Endometrial microvascular endothelial cells (primary cell): ENCODE data around the gene ENOSF1. TPM values are rescaled to one million over a fixed set of nuclear protein-coding genes. Genes with fewer than 3 reads are reported as not detected.

ENCODE experiments used
- in situ Hi-C: cut with HindIII; loops from 2 replicates; pipeline ENCODE4 v1.10.0; 2017; ENCODE audit warnings: low sequenced_read_pairs, low pct_unique_long_range_greater_than_20kb; ENCODE audit errors: inconsistent ontology term
- total RNA-seq: library from RNA; depleted of rRNA; stranded (reverse); fragments of >200 nt; gene quantifications from one replicate; pipeline ENCODE4 v1.2.3, GENCODE V29; 2015; ENCODE audit errors: inconsistent ontology term

ENOSF1 gene
- total RNA-seq, 1 donor from 2014 or later: 27.4 TPM

GRCh38 chr18:655445-655844, 57.0 kb downstream of the ENOSF1 start:
- in situ Hi-C loops: no loop called here

GRCh38 chr18:654601-655000, 57.8 kb downstream of the ENOSF1 start:
- in situ Hi-C loops: no loop called here

GRCh38 chr18:653512-653911, 58.9 kb downstream of the ENOSF1 start:
- in situ Hi-C loops: no loop called here

- in situ Hi-C loops: no loop called here
These were observed 60.3 kb downstream of the ENOSF1 start for GRCh38 chr18:652131-652530.

- in situ Hi-C loops: no loop called here
These were observed 62.0 kb downstream of the ENOSF1 start for GRCh38 chr18:650428-650858.

GRCh38 chr18:649341-649740, 63.1 kb downstream of the ENOSF1 start:
- in situ Hi-C loops: no loop called here

- in situ Hi-C loops: no loop called here
These were observed 65.1 kb downstream of the ENOSF1 start for GRCh38 chr18:647304-647703.

- in situ Hi-C loops: no loop called here
These were observed 67.9 kb downstream of the ENOSF1 start for GRCh38 chr18:644395-645004.

- in situ Hi-C loops: no loop called here
These were observed 71.2 kb downstream of the ENOSF1 start for GRCh38 chr18:641224-641623.

GRCh38 chr18:635171-635570, 77.3 kb downstream of the ENOSF1 start:
- in situ Hi-C loops: no loop called here

- in situ Hi-C loops: no loop called here
These were observed 77.8 kb downstream of the ENOSF1 start for GRCh38 chr18:634551-635045.

- in situ Hi-C loops: no loop called here
These were observed 80.9 kb downstream of the ENOSF1 start for GRCh38 chr18:631560-631959.

GRCh38 chr18:629269-630150, 82.9 kb downstream of the ENOSF1 start:
- in situ Hi-C loops: no loop called here

GRCh38 chr18:627231-627630, 85.2 kb downstream of the ENOSF1 start:
- in situ Hi-C loops: no loop called here

- in situ Hi-C loops: loop anchor here (25.0 kb wide), 2 partner anchors 113 to 213 kb away; no protein-coding TSS in a partner anchor
These were observed 88.4 kb downstream of the ENOSF1 start for GRCh38 chr18:623761-624620.

- in situ Hi-C loops: loop anchor here (25.0 kb wide), 2 partner anchors 115 to 215 kb away; no protein-coding TSS in a partner anchor
These were observed 90.1 kb downstream of the ENOSF1 start for GRCh38 chr18:622289-622688.

GRCh38 chr18:621291-622043, 91.0 kb downstream of the ENOSF1 start:
- in situ Hi-C loops: loop anchor here (25.0 kb wide), 2 partner anchors 116 to 216 kb away; no protein-coding TSS in a partner anchor
